ENCODE measurements around the gene PLD1.

The PLD1 gene

GRCh38 chr3:171711461-171712170, 98.7 kb downstream of the PLD1 start:
- Histone ChIP-seq H3K4me3 (ENCODE audit: low read depth, low read length) (no peak overlapping the region), H3K27me3 (no peaks in the 10 kb centered on the region), H3K4me1 (no peaks in the 10 kb centered on the region), H3K36me3 (no peaks in the 10 kb centered on the region), H3K9me3 (no peaks in the 10 kb centered on the region)
- TF ChIP-seq CTCF (IDR thresholded peaks at IDR 0.05; ENCODE audit: low read depth, low read length): no peak
- DNase-seq: no peak

DNA sequence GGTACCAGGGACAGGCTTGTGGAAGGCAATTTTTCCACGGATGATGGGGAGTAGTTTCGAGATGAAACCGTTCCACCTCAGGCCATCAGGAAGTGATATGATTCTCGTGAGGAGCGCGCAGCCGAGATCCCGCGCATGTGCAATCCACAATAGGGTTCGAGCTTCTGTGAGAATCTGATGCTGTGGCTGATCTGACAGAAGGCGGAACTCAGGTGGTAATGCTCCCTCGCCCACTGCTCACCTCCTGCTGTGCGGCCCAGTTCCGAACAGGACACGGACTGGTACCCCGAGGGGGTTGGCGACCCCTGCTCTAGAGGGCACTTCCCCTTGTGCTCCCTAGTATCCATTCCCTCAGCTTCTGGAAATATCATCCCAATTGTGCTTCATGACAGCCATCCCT, 99.9 kb downstream of the PLD1 start:
- H3K36me3 ChIP-seq: no peaks in the 10 kb centered on the region
- no peak for DNase-seq
- no peaks in the 10 kb centered on the region for H3K4me1 ChIP-seq
- TF ChIP-seq CTCF (IDR thresholded peaks at IDR 0.05; ENCODE audit: low read depth, low read length): no peak
- no peak overlapping the region for H3K4me3 ChIP-seq (ENCODE audit: low read depth, low read length)
- no peaks in the 10 kb centered on the region for H3K27me3 ChIP-seq
- no peaks in the 10 kb centered on the region for H3K9me3 ChIP-seq

- DNase-seq: no peak
- H3K36me3 ChIP-seq: no peaks in the 10 kb centered on the region
- H3K9me3 ChIP-seq: no peaks in the 10 kb centered on the region
- H3K4me3 ChIP-seq (ENCODE audit: low read depth, low read length): no peak overlapping the region
- H3K4me1 ChIP-seq: no peaks in the 10 kb centered on the region
- no peak for TF ChIP-seq CTCF (IDR thresholded peaks at IDR 0.05; ENCODE audit: low read depth, low read length)
- no peaks in the 10 kb centered on the region for H3K27me3 ChIP-seq
Measured at GRCh38 chr3:171704814-171705213, 105.5 kb downstream of the PLD1 start.

DNA sequence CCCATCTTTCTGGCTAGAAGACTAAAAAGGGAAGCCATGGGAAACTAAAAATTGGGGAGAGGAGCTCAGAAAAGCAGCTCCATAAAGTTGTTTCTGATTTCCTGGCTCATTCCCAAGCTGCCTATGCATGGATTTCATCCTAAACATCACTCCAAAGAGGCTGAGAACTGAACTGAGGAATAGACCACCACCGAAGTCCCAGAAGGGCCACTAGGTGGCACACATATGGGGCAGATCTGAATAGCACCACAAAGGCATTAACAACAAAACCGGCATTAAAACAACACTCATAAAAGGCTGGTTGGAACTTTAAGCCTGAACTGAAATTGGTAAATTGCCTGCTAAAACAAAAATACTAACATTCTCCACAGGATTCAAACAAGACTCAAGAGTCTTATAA, 106.3 kb downstream of the PLD1 start:
- peak; percentile 90 for TF ChIP-seq CTCF (IDR thresholded peaks at IDR 0.05; ENCODE audit: low read depth, low read length)
- H3K36me3 ChIP-seq: no peaks in the 10 kb centered on the region
- DNase-seq: peak; percentile 61
- H3K4me1 ChIP-seq: no peaks in the 10 kb centered on the region
- H3K27me3 ChIP-seq: no peaks in the 10 kb centered on the region
- H3K9me3 ChIP-seq: no peaks in the 10 kb centered on the region
- no peak overlapping the region for H3K4me3 ChIP-seq (ENCODE audit: low read depth, low read length)

DNA sequence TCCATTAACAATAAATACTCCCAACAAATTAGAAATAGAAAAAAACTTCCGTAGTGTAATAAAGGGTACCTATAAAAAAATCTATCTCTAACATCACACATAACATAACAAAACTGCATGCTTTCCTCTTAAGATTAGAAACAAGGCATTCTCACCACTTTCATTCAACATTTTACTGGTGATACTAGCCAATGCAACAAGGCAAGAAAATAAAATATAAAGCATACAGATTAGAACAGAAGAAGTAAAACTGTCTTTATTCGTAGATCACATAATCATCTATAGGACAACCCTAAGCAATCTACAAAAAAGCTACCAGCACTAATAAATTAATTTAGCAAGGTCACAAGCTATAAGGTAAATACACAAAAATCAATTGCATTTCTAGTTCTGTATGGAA, 107.1 kb downstream of the PLD1 start:
- no peak for TF ChIP-seq CTCF (IDR thresholded peaks at IDR 0.05; ENCODE audit: low read depth, low read length)
- DNase-seq: no peak
- Histone ChIP-seq H3K9me3 (no peaks in the 10 kb centered on the region), H3K27me3 (no peaks in the 10 kb centered on the region), H3K36me3 (no peaks in the 10 kb centered on the region), H3K4me1 (no peaks in the 10 kb centered on the region), H3K4me3 (ENCODE audit: low read depth, low read length) (no peak overlapping the region)

GRCh38 chr3:171700653-171701052, 109.6 kb downstream of the PLD1 start:
- Histone ChIP-seq H3K36me3 (no peaks in the 10 kb centered on the region), H3K27me3 (no peaks in the 10 kb centered on the region), H3K4me1 (no peaks in the 10 kb centered on the region), H3K9me3 (no peaks in the 10 kb centered on the region), H3K4me3 (ENCODE audit: low read depth, low read length) (no peak overlapping the region)
- DNase-seq: no peak
- no peak for TF ChIP-seq CTCF (IDR thresholded peaks at IDR 0.05; ENCODE audit: low read depth, low read length)

Data from BE2C (cell line).